ENCODE measurements around the gene SH3BP1.

- no peak for TF ChIP-seq TAF1 (IDR thresholded peaks at IDR 0.05; ENCODE audit: borderline replicate concordance, low read depth, low read length)
- no peak for TF ChIP-seq POLR2A (IDR thresholded peaks at IDR 0.05; ENCODE audit: low read depth, low read length)
Observed at GRCh38 chr22:37604875-37605274, 34.6 kb upstream of the SH3BP1 start.

Data from GM12892 (cell line).